ENCODE results near the gene ZNF385A. TPM values are rescaled to one million over a fixed set of nuclear protein-coding genes. Genes with fewer than 3 reads are reported as not detected.
"Not testable (repeated sequence)": the region's sequence is repeated elsewhere in the genome, so short reads cannot be mapped to it uniquely, and the experiment has no call there.

ZNF385A gene
- total RNA-seq, 4 donors from 2014 or later: 24.2 to 38.9 (median 29.3) TPM

- Histone ChIP-seq H3K27ac (peak overlapping the region; percentile 85 to 95 (median 89)), H3K27me3 (no peaks in the 10 kb centered on the region), H3K4me1 (peaks cover 39 to 73% of the 10 kb centered on the region in 2 donors), H3K4me3 (replicated peaks in 1 of 3) (no peak overlapping the region), H3K9me3 (no peaks in the 10 kb centered on the region), H3K36me3 (no peaks in the 10 kb centered on the region)
- intact Hi-C loops (cut with DNase I): no loop called here
- no peak for DNase-seq
- WGBS, 2 donors: 69 to 82% methylated on average over 4 of the region's 4 CpGs
- TF ChIP-seq POLR2A (IDR thresholded peaks at IDR 0.05) (no peak), CTCF (IDR thresholded peaks at IDR 0.05) (no peak)
Measured at GRCh38 chr12:54356951-54357356, 27.6 kb downstream of the ZNF385A start.

- no peak for DNase-seq
- Histone ChIP-seq H3K27me3 (no peaks in the 10 kb centered on the region), H3K4me3 (replicated peaks in 1 of 3) (no peak overlapping the region), H3K36me3 (no peaks in the 10 kb centered on the region), H3K4me1 (peaks cover 46 to 81% of the 10 kb centered on the region in 2 donors), H3K9me3 (no peaks in the 10 kb centered on the region), H3K27ac (peak overlapping the region in 2 of 3 donors; percentile 49 to 89)
- TF ChIP-seq POLR2A (IDR thresholded peaks at IDR 0.05): no peak
- TF ChIP-seq CTCF (IDR thresholded peaks at IDR 0.05): no peak
- intact Hi-C loops (cut with DNase I): no loop called here
- 95 to 96% methylated on average over 3 of the region's 3 CpGs for WGBS, 2 donors
Measured at GRCh38 chr12:54356228-54356627, 28.3 kb downstream of the ZNF385A start.

GRCh38 chr12:54355104-54355815 lies 29.3 kb downstream of the ZNF385A start:
- DNase-seq: no peak
- TF ChIP-seq POLR2A (IDR thresholded peaks at IDR 0.05): no peak
- TF ChIP-seq CTCF (IDR thresholded peaks at IDR 0.05): peak in 1 of 6 experiments; percentile 22
- H3K36me3 ChIP-seq: peaks cover 0 to 2% of the 10 kb centered on the region in 2 donors
- H3K9me3 ChIP-seq: no peaks in the 10 kb centered on the region
- H3K27me3 ChIP-seq: no peaks in the 10 kb centered on the region
- peaks cover 54 to 80% of the 10 kb centered on the region in 2 donors for H3K4me1 ChIP-seq
- H3K4me3 ChIP-seq (replicated peaks in 1 of 3): no peak overlapping the region
- intact Hi-C loops (cut with DNase I): no loop called here
- WGBS, 2 donors: 58 to 64% methylated on average over 6 of the region's 6 CpGs
- H3K27ac ChIP-seq: peak overlapping the region; percentile 49 to 89 (median 55)

- intact Hi-C loops (cut with DNase I); H3K9me3 ChIP-seq; H3K4me3 ChIP-seq (replicated peaks in 1 of 3); DNase-seq; H3K27me3 ChIP-seq: not testable (repeated sequence)
- Histone ChIP-seq H3K36me3 (peaks cover 8 to 12% of the 10 kb centered on the region in 2 donors), H3K4me1 (peaks cover 59 to 82% of the 10 kb centered on the region in 2 donors), H3K27ac (peak overlapping the region; percentile 79 to 90 (median 89))
- WGBS, 2 donors: 62 to 70% methylated on average over 7 of the region's 7 CpGs
Measured at GRCh38 chr12:54354271-54354670, 30.3 kb downstream of the ZNF385A start.

GRCh38 chr12:54352891-54353874 lies 31.4 kb downstream of the ZNF385A start:
- Histone ChIP-seq H3K27me3 (no peaks in the 10 kb centered on the region), H3K9me3 (no peaks in the 10 kb centered on the region), H3K4me1 (peaks cover 64 to 88% of the 10 kb centered on the region in 2 donors), H3K36me3 (peaks cover 19 to 23% of the 10 kb centered on the region in 2 donors), H3K27ac (peak overlapping the region; percentile 79 to 93 (median 90)), H3K4me3 (replicated peaks in 1 of 3) (no peak overlapping the region)
- peak; percentile 80 to 88 for DNase-seq
- intact Hi-C loops (cut with DNase I): no loop called here
- TF ChIP-seq CTCF (IDR thresholded peaks at IDR 0.05) (no peak), POLR2A (IDR thresholded peaks at IDR 0.05) (peak in 1 of 2 donors; percentile 59)
- WGBS, 2 donors: 10 to 11% methylated on average over 1 of the region's 1 CpG

Measured in thyroid gland (tissue), 4 donors.